Gastroesophageal sphincter (tissue), 2 donors: ENCODE results near the gene MINDY4.

Experiments used
- POLR2A ChIP-seq, 2 donors: fragments of 450-650 bp; IDR thresholded peaks; one replicate each; pipeline ENCODE4 v1.6.1; 2017; ENCODE audit warnings: antibody characterized with exemption in 2 of 2, mild to moderate bottlenecking in 2 of 2, moderate library complexity in 1 of 2
- POLR2AphosphoS5 ChIP-seq: sonication (generic); formaldehyde crosslinking; IDR thresholded peaks from one replicate; pipeline ENCODE4 v1.6.1; 2017; ENCODE audit warnings: antibody characterized with exemption

- TF ChIP-seq POLR2AphosphoS5, result no peak
- TF ChIP-seq POLR2A (IDR thresholded peaks at IDR 0.05), result no peak
Measured at GRCh38 chr7:30745261-30745941, 25.8 kb upstream of the MINDY4 start.
